SJCRH30 (cell line): ENCODE data around the gene RGS7. TPM values are rescaled to one million over a fixed set of nuclear protein-coding genes. Genes with fewer than 3 reads are reported as not detected.

ENCODE experiments used
- DNase-seq, 2 experiments: peaks; one replicate each; pipeline ENCODE4 v3.0.0-alpha.2; 2015 to 2020
- H3K27ac ChIP-seq: fragments of 250-450 bp; sonication (Bioruptor Pico); 2 replicates; pipeline ENCODE4 v1.5.1; 2020; ENCODE audit warnings: mild to moderate bottlenecking, moderate library complexity
- H3K27me3 ChIP-seq: fragments of 250-450 bp; sonication (Bioruptor Pico); 2 replicates; pipeline ENCODE4 v1.5.1; 2020; ENCODE audit warnings: mild to moderate bottlenecking, moderate library complexity
- H3K36me3 ChIP-seq: fragments of 250-450 bp; sonication (Bioruptor Pico); 2 replicates; pipeline ENCODE4 v1.5.1; 2020; ENCODE audit warnings: mild to moderate bottlenecking, moderate library complexity
- H3K4me1 ChIP-seq: fragments of 250-450 bp; sonication (Bioruptor Pico); 2 replicates; pipeline ENCODE4 v1.5.1; 2020; ENCODE audit warnings: mild to moderate bottlenecking, moderate library complexity
- H3K4me3 ChIP-seq: fragments of 250-450 bp; sonication (Bioruptor Pico); 2 replicates; pipeline ENCODE4 v1.5.1; 2020; ENCODE audit warnings: mild to moderate bottlenecking, moderate library complexity
- H3K9me3 ChIP-seq: fragments of 250-450 bp; sonication (Bioruptor Pico); replicated peaks from 2 replicates; pipeline ENCODE4 v1.5.1; 2020; ENCODE audit warnings: mild to moderate bottlenecking, moderate library complexity
- total RNA-seq: library from RNA; depleted of rRNA; stranded (reverse); fragments of >200 nt; shearing (Covaris generic); gene quantifications from 2 replicates; pipeline ENCODE4 v1.2.3, GENCODE V29; 2014

The RGS7 gene
- total RNA-seq, 1 experiment from 2014 or later = 0.16 TPM

- H3K9me3 ChIP-seq = no peaks in the 10 kb centered on the region
- no peak overlapping the region for H3K4me3 ChIP-seq
- no peaks in the 10 kb centered on the region for H3K27me3 ChIP-seq
- DNase-seq = no peak
- no peak overlapping the region for H3K27ac ChIP-seq
- no peaks in the 10 kb centered on the region for H3K4me1 ChIP-seq
- no peaks in the 10 kb centered on the region for H3K36me3 ChIP-seq
Observed at GRCh38 chr1:240831191-240831631, 525.8 kb downstream of the RGS7 start.

DNA sequence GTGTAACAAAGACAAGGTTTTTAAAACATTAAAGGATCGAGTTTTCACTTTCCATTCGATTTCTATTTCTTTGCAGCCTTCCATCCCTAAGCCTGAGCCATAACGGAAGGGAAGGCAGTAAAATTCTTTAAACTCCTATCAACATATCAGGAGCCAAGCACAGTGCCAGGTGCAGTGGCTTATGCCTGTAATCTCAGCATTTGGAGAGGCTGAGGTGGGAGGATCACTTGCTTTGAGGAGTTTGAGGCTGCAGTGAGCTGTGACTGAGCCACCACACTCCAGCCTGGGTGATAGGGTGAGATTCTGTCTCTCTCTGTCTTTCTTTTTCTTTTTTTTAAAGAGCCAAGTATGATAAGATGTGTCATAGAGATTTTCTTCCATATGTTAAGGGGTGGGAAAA, 527.5 kb downstream of the RGS7 start:
- H3K27me3 ChIP-seq = no peaks in the 10 kb centered on the region
- DNase-seq = no peak
- H3K9me3 ChIP-seq = no peaks in the 10 kb centered on the region
- H3K4me3 ChIP-seq = no peak overlapping the region
- no peaks in the 10 kb centered on the region for H3K4me1 ChIP-seq
- no peak overlapping the region for H3K27ac ChIP-seq
- H3K36me3 ChIP-seq = no peaks in the 10 kb centered on the region

DNA sequence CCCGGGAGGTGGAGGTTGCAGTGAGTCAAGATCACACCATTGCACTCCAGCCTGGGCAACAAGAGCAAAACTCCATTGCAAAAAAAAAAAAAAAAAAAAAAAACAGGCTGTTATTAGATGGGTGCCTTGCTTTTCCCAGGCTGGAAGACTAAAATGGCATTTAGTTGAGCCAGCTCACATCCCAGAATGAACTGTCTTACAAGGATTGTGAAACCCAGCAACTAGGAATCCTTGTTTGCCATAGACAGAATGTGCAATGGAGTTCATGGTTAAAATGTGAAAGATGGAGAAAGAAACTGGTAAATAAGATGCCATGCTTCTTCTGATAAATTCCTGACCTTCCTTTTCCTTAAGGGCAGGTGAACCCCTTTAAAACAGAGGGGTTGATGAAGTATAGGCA, 529.2 kb downstream of the RGS7 start:
- Histone ChIP-seq H3K27ac (no peak overlapping the region), H3K27me3 (no peaks in the 10 kb centered on the region), H3K4me3 (no peak overlapping the region), H3K36me3 (no peaks in the 10 kb centered on the region), H3K9me3 (no peaks in the 10 kb centered on the region), H3K4me1 (no peaks in the 10 kb centered on the region)
- no peak for DNase-seq

- Histone ChIP-seq H3K9me3 (no peaks in the 10 kb centered on the region), H3K27ac (no peak overlapping the region), H3K4me1 (no peaks in the 10 kb centered on the region), H3K27me3 (no peaks in the 10 kb centered on the region), H3K4me3 (no peak overlapping the region), H3K36me3 (no peaks in the 10 kb centered on the region)
- no peak for DNase-seq
Observed at GRCh38 chr1:240824238-240824637, 532.8 kb downstream of the RGS7 start.

- Histone ChIP-seq H3K9me3 (no peaks in the 10 kb centered on the region), H3K36me3 (no peaks in the 10 kb centered on the region), H3K27ac (no peak overlapping the region), H3K4me3 (no peak overlapping the region), H3K27me3 (no peaks in the 10 kb centered on the region), H3K4me1 (no peaks in the 10 kb centered on the region)
- DNase-seq = no peak
Observed at GRCh38 chr1:240823357-240823756, 533.6 kb downstream of the RGS7 start.

- Histone ChIP-seq H3K27me3 (no peaks in the 10 kb centered on the region), H3K36me3 (no peaks in the 10 kb centered on the region), H3K27ac (no peak overlapping the region), H3K4me3 (no peak overlapping the region), H3K9me3 (no peaks in the 10 kb centered on the region), H3K4me1 (no peaks in the 10 kb centered on the region)
- DNase-seq = no peak
Observed at GRCh38 chr1:240821925-240822324, 535.1 kb downstream of the RGS7 start.

- no peaks in the 10 kb centered on the region for H3K9me3 ChIP-seq
- H3K27ac ChIP-seq = no peak overlapping the region
- no peak for DNase-seq
- H3K4me1 ChIP-seq = no peaks in the 10 kb centered on the region
- no peak overlapping the region for H3K4me3 ChIP-seq
- no peaks in the 10 kb centered on the region for H3K36me3 ChIP-seq
- H3K27me3 ChIP-seq = no peaks in the 10 kb centered on the region
Observed at GRCh38 chr1:240820816-240821215, 536.2 kb downstream of the RGS7 start.

DNA sequence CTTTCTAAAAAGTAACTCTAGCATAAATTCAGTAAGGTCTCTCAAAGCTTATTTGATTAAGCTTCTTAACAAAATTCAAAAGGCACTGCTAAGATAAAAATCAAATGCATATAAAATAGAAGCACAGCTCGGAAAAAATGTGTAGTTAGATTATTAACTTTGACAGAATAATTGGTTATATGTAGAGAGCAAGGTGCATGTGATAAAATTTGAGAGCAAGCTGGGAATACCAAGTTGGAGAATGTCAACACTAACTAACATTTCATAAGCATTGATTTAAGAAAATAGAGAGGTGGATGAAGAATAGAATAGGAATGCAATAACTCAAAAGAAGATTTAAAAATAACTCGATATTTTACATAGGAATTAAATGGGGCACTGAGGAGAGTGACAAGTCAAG, 540.5 kb downstream of the RGS7 start:
- Histone ChIP-seq H3K27ac (no peak overlapping the region), H3K36me3 (no peaks in the 10 kb centered on the region), H3K4me3 (no peak overlapping the region), H3K9me3 (no peaks in the 10 kb centered on the region), H3K4me1 (no peaks in the 10 kb centered on the region), H3K27me3 (no peaks in the 10 kb centered on the region)
- no peak for DNase-seq

GRCh38 chr1:240813720-240814119, 543.3 kb downstream of the RGS7 start:
- Histone ChIP-seq H3K27ac (no peak overlapping the region), H3K27me3 (no peaks in the 10 kb centered on the region), H3K36me3 (no peaks in the 10 kb centered on the region), H3K4me3 (no peak overlapping the region), H3K4me1 (no peaks in the 10 kb centered on the region), H3K9me3 (no peaks in the 10 kb centered on the region)
- DNase-seq = no peak

- Histone ChIP-seq H3K27me3 (no peaks in the 10 kb centered on the region), H3K4me1 (no peaks in the 10 kb centered on the region), H3K9me3 (no peaks in the 10 kb centered on the region), H3K4me3 (no peak overlapping the region), H3K36me3 (no peaks in the 10 kb centered on the region), H3K27ac (no peak overlapping the region)
- no peak for DNase-seq
Observed at GRCh38 chr1:240811256-240811655, 545.7 kb downstream of the RGS7 start.

GRCh38 chr1:240808381-240808780, 548.6 kb downstream of the RGS7 start:
- no peaks in the 10 kb centered on the region for H3K36me3 ChIP-seq
- no peaks in the 10 kb centered on the region for H3K9me3 ChIP-seq
- H3K27me3 ChIP-seq = no peaks in the 10 kb centered on the region
- no peak for DNase-seq
- no peaks in the 10 kb centered on the region for H3K4me1 ChIP-seq
- H3K4me3 ChIP-seq = no peak overlapping the region
- H3K27ac ChIP-seq = no peak overlapping the region

DNA sequence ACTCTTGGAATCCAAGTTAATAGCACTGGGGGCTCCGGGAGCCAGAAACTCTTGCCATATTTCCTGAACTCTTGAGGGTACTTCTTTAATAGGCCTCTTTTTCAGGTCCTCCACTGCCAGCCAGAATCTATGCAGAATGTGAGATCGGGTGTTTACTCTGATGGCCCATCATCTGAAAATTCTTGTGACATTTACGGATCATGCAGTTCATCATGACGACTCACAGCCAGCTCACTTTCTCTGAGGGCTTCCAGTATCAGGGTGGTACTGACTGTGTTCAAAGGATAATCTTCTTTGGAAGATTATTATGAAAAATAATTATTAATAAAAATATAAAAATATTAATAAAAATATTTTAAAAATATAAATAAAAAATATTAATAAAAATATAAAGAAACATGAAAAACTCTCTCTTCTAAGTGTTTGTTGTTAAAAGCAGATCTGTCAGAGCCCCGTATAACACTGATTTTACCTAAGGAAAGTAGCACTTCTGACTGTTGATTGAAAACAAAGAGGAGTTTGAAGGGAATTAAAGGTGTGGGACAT, 550.7 kb downstream of the RGS7 start:
- no peak overlapping the region for H3K27ac ChIP-seq
- H3K36me3 ChIP-seq = no peaks in the 10 kb centered on the region
- H3K4me1 ChIP-seq = no peaks in the 10 kb centered on the region
- no peak for DNase-seq
- H3K9me3 ChIP-seq = no peaks in the 10 kb centered on the region
- no peaks in the 10 kb centered on the region for H3K27me3 ChIP-seq
- H3K4me3 ChIP-seq = no peak overlapping the region

- H3K9me3 ChIP-seq = no peaks in the 10 kb centered on the region
- H3K36me3 ChIP-seq = no peaks in the 10 kb centered on the region
- H3K4me3 ChIP-seq = no peak overlapping the region
- H3K27ac ChIP-seq = no peak overlapping the region
- H3K4me1 ChIP-seq = no peaks in the 10 kb centered on the region
- H3K27me3 ChIP-seq = no peaks in the 10 kb centered on the region
- DNase-seq = no peak
Observed at GRCh38 chr1:240804475-240804874, 552.5 kb downstream of the RGS7 start.

- no peak for DNase-seq
Observed at GRCh38 chr1:240803151-240803550, 553.9 kb downstream of the RGS7 start.

DNA sequence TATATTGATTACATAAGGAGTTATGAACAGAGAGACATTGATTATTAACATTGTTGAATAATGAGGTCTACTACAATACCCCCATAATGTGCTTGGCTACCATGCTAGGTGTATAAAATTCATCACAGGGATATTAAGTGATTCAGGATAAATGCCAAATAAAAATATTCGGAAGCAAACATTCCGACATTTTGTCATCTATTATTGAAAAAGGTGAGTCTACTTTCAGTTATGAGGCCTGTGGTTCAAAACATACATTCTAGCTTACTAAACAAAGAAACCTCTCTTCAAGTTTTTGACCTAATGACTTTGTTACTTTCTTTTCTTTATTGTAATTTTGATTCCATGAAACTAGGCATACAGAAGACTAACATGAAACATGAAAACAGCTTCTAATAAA, 554.7 kb downstream of the RGS7 start:
- no peaks in the 10 kb centered on the region for H3K4me1 ChIP-seq
- no peaks in the 10 kb centered on the region for H3K9me3 ChIP-seq
- no peak for DNase-seq
- H3K36me3 ChIP-seq = no peaks in the 10 kb centered on the region
- no peak overlapping the region for H3K27ac ChIP-seq
- no peaks in the 10 kb centered on the region for H3K27me3 ChIP-seq
- H3K4me3 ChIP-seq = no peak overlapping the region

More at GRCh38 chr1:240803151-240803550, 553.9 kb downstream of the RGS7 start:
- no peaks in the 10 kb centered on the region for H3K9me3 ChIP-seq
- H3K4me1 ChIP-seq = no peaks in the 10 kb centered on the region
- no peak overlapping the region for H3K4me3 ChIP-seq
- no peak overlapping the region for H3K27ac ChIP-seq
- no peaks in the 10 kb centered on the region for H3K36me3 ChIP-seq
- no peaks in the 10 kb centered on the region for H3K27me3 ChIP-seq

DNA sequence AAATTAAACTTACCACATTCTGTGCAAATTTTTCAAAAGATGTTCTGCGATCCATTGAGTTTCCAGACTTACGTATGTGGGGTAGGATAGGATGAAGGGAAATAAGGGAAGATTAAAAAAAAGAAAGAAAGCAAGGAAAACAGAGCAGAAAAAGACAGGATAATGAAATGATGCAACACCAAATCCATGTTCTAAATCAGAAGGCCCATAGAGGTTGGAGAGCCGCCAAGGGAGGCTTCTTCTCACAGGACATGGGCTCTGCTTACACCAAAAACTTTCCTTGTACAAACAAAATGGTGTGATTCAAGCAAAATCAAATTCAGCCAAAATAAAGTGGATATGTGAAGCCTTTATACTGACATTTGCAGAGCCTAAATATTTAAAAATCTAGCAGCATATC, 555.6 kb downstream of the RGS7 start:
- no peaks in the 10 kb centered on the region for H3K27me3 ChIP-seq
- no peak for DNase-seq

More for the DNA sequence above, 555.6 kb downstream of the RGS7 start:
- no peak overlapping the region for H3K27ac ChIP-seq
- no peak overlapping the region for H3K4me3 ChIP-seq
- H3K9me3 ChIP-seq = no peaks in the 10 kb centered on the region
- H3K36me3 ChIP-seq = no peaks in the 10 kb centered on the region
- H3K4me1 ChIP-seq = no peaks in the 10 kb centered on the region
